Stimulated activated CD4-positive, alpha-beta T cell treated with anti-CD3 and anti-CD28 coated beads, Interleukin-2, amount 100 ng/mL, for 48 hours (primary cell): ENCODE results near the gene LAIR2.

Experiments used
- DNase-seq, 2 donors: peaks; one replicate each; pipeline ENCODE4 v3.0.0-alpha.2; 2020

Gene LAIR2, protein sequence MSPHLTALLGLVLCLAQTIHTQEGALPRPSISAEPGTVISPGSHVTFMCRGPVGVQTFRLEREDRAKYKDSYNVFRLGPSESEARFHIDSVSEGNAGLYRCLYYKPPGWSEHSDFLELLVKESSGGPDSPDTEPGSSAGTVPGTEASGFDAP

DNA sequence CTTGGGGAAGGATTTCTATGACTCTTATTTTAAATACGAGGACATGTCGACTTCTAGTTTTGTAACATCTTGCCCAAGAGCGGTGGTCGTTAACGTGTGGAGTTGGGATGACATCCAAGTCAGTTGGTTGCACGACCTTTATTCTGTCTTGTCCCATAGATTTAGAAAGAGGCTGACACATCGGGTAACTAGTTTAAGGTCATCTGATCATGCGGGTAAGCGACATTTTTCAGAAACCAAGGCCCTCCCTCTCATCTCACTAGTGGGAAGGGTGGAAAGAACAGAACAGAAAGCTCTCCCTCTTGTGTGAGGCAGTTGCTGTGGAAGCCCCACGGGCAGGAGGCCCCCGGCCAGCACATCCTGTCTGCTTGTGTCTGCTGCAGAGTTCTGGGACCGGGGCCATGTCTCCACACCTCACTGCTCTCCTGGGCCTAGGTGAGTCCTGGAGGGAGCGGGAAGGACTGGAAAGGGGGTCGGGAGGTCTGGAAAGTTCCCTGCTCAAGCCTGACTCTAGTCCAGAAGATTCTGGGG lies at the start of gene LAIR2:
Gene LAIR2, plus strand, starts transcription at position 314 of the 531 bp plus-strand sequence. Its CDS starts 88 bp downstream, at position 402.
- no peak for DNase-seq

DNA sequence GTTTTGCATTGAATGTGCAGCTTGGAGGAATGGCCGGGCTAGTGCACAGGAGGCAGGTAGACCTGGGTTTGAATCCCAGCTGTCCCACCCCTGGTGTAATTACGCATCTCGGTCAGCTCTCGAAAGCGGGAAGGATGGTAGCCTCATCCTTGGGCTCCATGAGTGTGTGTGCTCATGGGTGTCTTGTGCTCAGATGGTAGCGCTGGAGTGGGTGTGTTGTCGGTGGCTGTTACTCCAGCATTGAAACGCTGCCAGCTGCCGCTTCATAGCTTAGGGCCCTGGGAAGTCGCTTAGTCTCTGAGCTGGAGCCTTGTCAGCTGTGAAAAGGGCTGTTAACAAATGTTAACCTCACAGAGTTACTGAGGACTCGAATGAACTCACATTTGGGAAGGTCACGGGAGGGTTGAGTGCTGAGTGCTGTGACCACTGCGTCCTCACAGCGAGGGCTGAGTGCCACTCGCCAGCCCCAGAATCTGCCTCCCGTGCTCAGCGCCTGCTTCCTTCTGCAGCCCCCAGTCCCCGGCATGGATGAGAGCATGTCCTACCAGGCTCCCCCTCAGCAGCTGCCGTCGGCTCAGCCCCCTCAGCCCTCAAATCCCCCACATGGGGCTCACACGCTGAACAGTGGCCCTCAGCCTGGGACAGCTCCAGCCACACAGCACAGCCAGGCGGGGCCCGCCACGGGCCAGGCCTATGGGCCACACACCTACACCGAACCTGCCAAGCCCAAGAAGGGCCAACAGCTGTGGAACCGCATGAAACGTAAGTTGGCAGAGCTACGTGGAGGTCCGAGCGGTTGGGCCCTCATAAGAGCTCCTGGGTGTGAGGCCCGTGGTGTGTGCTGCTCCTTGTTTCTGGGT lies 48.5 kb upstream of the LAIR2 start:
- no peak for DNase-seq

DNA sequence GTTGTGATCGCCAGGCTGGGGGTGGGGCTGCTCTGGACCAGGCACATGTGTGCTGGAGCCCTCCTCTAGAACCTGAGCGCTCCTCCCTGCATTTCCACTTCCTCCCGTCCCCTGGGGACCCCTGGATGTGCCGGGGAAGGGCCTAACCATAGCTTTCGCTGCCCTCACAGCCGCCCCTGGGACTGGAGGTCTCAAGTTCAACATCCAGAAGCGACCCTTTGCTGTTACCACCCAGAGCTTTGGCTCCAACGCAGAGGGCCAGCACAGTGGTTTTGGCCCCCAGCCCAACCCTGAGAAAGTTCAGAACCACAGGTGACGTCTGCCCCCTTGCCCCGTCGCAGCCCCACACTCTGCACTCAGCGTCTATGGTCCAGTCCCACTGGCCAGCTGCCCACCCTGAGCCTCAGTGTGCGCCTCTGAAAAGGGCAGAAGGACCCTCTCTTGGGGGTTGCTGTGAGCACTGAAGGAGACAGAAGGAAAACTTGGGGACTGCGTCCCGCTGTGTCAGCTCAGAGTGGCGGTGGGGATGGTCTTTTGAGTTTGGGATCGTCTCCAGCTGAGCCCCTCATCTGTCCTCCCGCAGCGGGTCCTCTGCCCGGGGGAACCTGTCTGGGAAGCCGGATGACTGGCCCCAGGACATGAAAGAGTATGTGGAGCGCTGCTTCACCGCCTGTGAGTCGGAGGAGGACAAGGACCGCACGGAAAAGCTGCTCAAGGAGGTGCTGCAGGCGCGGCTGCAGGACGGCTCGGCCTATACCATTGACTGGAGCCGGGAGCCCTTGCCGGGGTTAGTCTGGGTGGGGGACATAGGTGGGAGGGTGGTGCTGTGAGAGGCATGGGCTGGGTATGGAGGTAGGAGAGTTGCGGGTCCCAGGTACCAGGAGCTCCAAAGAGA lies 47.6 kb upstream of the LAIR2 start:
- no peak for DNase-seq

DNA sequence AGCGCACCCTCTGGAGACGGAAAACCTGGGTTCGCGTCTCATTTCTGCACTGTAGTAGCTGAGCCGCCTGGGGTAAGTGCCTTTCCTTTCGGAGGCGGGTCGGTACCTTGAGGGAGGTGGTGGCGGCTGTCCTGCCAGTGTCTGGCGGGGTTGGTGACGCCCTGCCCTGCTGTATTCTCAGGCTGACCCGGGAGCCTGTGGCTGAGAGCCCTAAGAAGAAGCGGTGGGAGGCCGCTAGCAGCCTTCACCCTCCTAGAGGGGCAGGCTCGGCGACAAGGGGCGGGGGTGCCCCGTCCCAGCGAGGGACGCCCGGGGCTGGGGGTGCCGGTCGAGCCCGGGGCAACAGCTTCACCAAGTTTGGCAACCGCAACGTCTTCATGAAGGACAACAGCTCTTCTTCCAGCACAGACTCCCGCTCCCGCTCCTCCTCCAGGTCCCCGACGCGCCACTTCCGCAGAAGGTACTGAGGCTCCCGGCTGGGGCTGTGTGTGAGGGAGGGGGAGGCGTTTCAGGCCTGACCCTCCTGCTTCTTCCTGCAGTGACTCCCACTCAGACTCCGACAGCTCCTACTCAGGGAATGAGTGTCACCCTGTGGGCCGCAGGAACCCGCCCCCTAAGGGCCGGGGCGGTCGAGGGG lies 46.7 kb upstream of the LAIR2 start:
- DNase-seq, result no peak

DNA sequence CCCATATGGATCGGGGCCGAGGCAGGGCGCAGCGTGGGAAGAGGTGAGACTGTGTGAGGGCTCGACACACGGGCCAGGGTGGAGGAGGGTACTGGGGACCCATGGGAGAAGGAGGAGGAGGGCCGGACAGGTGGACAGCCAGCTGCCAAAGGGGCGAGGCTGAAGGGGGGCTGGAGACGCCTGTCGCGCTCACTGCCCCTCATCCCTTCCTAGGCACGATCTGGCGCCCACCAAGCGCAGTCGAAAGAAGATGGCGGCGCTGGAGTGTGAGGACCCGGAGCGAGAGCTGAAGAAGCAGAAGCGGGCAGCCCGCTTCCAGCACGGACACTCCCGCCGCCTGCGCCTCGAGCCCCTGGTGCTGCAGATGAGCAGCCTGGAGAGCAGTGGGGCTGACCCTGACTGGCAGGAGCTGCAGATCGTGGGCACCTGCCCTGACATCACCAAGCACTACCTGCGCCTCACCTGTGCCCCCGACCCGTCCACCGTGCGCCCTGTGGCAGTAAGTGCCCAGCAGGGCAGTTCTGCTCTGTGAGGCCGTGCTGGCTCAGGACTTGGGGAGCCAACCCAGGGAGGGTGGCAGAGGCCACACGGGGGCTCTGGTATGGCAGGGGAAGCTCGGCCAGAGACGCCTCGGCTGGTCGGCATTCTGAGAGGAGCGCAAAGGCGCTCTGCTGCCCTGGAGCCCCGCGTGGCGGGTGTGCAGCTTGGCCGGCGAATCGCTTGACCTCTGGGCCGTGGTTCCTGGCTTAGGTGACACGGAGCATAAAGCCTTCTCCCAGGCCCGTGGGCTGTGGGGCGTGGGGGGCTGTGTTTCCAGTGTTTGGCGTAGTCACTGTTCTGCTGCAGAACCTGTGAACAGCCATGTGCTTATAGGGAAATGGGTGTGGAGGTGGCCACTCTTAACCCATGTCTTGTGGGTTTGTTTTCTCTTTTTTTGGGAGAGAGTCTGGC lies 45.9 kb upstream of the LAIR2 start:
- DNase-seq, result no peak

DNA sequence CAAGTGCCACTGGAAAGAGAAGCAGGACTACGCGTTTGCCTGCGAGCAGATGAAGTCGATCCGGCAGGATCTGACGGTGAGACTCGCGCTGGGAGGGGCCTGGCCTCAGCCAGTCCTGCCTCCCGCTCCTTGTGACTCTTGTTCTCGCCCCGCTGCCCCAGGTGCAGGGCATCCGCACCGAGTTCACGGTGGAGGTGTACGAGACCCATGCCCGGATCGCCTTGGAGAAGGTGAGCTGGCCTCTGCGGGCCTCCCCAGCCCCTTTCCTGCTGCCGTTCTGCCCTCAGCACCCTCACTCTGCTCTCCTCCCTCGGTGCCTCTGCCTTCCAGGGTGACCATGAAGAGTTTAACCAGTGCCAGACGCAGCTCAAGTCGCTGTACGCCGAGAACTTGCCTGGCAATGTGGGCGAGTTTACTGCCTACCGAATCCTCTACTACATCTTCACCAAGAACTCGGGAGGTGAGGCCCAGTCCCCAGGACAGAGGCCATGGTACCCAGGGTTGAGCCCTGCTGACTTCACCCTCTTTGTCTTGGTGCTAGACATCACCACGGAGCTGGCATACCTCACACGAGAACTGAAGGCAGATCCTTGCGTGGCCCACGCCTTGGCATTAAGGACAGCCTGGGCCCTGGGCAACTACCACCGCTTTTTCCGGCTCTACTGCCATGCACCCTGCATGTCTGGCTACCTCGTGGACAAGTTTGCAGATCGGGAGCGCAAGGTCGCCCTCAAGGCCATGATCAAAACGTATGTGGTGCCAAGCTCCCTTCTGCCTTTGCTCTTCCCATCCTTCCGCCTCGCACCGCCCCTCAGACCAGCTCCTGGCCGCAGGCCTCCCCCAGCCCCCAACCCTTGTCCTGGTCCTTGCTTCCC lies 44.6 kb upstream of the LAIR2 start:
- DNase-seq, result no peak

DNA sequence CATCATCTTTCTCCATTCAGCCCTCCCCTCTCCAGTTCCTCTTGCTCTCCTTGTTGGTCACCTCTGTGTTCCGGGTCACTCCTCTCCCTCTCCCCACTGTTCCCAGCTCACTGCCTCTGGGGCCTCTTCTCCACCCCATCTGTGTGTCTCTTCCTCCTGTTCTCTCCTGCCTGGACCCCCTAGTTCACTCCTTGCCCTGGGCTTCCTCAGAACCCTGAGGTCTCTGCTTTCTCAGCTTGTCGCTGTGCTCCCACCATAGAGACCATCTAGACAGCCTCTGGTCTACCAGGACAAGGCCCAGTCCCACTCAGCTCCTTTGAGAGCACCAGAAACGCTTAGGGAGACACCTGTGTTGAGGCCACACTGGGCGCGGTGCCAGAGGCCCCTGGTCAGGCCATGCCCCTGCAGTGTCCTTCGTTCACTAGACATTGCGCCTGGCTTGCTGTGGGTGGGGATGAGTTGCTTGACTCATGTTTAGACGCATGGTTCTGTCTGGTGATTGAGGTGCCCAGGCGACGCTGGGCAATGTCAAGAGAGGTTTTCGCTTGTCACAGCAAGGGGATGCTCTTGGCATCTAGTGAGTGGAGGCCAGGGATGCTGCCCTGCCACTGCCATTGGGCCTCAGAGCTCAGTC lies 43.9 kb upstream of the LAIR2 start:
- no peak for DNase-seq

DNA sequence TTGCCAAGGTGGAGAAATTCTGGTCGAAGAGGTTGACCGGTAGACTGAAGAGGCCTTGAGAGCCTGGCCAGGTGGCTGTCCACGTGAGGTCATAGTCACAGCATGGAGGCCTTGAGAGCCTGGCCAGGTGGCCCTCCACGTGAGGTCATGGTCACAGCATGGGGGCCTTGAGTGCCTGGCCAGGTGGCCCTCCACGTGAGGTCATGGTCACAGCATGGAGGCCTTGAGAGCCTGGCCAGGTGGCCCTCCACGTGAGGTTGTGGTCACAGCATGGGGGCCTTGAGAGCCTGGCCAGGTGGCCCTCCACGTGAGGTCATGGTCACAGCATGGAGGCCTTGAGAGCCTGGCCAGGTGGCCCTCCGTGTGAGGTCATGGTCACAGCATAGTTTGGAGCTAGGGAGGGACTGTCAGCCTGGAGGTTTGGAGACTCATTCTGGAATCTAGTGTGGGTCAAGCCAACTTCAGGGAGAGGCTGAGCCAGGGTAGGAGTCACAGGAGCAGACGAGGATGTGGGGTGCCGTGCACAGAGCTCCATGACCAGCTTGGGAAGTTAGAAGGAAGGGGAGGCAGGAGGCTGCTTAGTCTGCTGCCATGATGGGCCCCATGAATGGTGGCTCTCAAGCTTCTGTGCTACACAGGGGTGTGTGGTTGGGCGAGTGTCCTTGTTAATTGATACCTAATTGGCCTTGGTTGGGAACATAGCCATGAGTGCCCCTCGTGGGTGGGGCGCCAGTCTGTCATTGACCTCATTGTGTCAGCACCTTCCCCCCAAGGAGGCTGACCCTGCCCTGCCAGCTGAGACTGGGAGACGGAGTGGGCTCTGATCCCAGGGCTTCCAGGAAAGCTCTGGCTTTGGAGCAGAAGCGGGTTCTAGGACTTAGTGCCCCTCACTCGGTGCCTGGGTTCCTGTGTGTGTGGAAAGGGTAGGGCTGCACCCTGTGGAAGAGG lies 43.1 kb upstream of the LAIR2 start:
- DNase-seq, result no peak

DNA sequence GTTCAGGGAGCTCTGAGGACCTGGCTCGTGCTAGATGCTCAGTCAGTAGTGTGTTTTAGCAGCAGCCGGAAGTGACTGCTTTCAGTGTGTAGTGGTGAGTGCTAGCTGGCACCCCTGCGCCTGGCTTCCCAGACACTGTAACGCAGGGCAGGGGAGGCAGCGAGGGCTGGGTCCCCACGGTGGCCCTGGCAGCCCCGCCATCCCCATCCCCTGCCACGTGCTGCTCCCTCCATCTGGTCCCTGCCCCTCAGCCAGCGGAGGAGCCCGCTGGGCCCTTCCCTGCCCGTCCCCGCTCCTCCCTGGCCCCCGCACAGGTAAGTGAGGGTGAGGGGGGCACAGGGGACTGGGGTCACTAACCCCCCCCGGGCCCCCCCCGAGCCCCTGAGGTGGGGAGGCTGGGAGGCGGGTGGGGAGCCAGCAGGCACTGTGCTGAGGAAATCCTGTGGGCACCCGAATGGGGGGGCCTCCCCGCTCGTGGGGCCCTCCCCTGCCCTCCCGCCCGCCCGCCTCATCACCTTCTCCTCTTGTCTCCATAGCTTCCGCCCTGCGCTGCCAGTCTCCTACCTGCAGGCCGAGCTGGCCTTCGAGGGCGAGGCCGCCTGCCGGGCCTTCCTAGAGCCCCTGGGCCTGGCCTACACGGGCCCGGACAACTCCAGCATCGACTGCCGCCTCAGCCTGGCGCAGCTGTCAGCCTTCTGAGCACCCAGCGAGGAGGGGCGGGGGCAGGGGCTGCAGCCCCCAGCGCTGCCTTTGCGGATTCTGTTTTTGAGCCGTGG lies 42.2 kb upstream of the LAIR2 start:
- DNase-seq, result no peak

DNA sequence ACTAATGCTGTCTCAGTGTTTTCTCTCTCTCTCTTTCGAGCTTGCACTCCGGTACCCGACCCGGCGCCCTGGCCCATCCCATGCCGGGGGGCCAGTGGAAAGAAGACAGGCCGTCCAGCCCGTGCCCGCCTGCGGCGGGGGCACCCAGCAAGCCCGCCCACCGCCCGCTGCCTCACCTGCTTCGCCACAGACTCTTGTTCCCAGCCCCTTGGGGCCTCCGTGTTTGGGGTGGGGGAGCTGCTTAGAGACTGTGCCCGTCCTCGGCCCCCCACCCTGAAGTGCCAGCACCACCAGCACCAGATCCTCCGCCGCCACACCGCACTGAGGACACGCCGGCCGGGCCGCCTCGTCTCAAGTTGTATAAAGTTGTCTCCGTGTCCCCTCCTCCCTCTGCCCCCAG lies 41.4 kb upstream of the LAIR2 start:
- DNase-seq, result no peak

DNA sequence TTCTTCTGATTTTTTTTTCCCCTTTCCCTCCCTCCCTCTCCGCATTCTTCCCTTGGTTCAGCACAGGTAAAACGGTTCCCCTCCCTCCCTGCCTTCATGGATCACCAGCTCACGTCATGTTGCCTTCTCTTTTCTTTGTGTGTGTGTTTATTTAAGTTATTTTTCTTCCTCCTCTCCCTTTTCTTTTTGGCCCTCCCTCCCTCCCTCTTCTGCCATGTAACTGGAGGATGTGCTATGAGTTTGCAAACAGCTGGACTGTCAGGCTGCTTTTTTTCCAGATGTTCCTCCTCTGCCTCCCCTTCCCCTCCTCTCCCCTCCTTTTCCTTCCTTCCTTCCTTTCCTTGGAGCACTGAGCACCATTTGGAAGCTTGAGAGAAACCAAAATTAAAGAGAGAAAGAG lies 41.0 kb upstream of the LAIR2 start:
- DNase-seq, result no peak

DNA sequence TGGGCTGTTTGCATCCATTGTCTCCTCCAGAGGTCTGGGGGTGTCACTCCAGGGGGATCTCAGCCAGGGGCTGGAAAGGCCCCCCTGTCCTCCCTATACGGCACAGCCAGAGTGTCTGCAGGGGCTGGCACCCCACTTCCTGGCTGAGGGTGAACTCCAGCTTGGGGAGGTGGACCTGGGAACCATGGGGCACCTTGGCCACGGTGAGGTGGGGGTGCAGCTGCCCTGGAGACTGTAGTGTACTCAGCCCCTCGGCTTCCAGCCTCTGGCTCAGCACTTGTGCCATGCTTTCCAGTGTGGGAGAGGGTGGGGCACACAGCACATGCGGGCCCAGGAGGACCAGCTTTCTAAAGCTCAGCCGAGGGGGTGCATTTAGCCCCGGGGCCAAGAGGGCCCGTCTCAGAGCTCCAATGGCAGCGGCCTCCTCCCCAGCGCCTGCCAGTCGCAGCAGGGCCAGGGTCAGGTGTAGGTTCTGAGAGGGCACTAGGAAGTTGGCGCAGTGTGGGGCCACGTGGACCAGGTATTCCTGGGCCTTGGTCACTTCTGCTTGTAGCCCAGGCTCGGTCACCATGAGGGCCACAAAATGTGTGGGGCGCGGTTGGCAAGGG lies 40.5 kb upstream of the LAIR2 start:
- no peak for DNase-seq

DNA sequence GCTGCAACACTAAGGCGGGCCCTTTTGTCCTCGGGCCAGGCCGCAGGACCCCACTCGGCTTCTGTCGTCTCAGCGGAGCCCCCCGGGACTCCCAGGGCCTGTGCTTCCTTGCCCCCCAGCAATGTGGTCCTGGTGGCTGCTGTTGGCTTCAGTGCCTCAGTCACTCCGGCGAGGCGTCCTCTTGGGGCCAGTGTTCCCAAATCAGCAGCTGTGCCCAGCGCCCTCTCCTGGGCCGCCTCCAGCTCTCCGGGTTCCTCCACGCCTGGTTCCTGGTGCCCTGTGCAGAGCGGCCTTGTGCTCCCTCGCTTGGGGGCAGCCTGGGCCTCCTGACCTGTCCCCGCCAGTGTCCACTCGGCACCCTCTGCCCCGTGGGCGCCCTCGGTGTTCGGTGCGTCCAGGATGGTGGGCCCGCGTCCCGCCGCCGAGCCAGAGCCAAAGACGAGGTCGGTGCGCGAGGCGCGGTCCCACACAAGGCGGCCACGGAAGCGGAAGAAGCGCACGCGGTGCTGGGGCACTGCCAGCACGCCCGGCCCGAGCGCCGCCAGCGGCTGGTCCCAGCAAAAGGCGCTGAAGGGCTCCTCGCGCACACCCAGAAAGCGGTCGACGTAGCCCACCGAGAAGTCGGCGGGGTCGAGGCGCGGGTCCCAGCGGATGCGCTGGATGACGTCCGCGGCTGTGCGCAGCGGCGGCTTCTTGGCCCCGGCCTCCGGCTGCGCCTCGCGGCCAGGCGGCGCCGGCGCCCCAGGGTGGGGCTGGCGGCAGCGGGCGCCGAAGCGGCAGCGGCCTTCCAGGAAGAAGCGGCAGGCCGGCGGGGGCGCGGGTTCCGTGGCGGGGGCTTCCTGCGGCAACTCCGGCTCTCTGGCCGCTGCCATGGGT lies 39.7 kb upstream of the LAIR2 start:
- DNase-seq, result peak; percentile 50 to 59

DNA sequence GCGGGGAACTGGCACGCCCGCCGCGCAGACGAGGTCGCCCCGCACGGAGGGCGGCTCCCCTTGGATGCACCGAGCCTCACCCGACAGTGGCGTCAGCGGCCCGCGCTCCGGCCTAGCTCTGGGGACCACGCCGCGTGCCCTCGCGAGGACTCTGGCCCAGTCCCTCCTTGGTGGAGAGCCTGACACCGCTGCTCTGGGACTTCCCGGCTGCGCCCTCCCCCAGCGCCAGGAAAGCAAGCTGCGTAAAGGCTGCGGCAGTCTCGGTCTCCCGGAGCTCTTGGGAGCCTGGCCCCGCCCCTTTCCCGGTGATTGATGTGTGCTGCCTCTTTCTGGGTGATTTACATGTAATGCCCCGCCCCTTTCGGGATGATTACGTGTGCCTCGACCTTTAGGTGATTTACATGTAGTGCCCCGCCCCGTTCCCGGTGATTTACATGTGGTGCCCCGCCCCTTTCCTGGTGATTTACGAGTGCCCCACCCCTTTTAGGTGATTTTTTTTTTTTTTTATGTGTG lies 39.0 kb upstream of the LAIR2 start, which contains the start of gene LENG9:
Gene LENG9, minus strand, starts transcription at position 248 of the 513 bp plus-strand sequence. CDS start 252 bp downstream, outside the sequence.
- DNase-seq, result peak; percentile 96 to 97

DNA sequence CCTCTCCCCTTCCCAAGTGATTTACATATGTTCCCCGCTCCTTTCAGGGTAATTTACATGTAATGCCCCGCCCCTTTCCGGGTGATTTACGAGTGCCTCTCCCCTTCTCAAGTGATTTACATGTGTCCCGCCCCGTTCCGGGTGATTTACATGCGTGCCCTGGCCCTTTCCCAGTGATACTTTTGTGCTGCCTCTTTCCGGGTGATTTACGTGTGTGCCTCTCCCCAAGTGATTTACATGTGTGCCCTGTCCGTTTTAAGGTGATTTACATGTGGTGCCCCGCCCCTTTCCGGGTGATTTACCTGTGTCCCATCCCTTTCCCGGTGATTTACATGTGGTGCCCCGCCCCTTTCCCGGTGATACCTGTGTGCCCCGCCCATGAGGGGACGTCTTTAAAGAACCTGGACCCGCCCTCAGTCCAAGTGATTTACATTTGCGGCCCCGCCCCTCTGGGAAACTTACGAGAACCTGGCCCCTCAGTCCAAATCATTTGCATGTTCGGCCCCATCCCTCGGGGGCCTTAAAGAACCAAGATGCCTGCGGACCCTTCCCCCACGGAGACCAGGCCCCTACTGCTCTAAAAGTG lies 38.5 kb upstream of the LAIR2 start:
- peak; percentile 81 to 85 for DNase-seq
